Measurements from ENCODE around the gene EVI2A. TPM values are rescaled to one million over a fixed set of nuclear protein-coding genes. Genes with fewer than 3 reads are reported as not detected.
"Not testable (repeated sequence)": the region's sequence is repeated elsewhere in the genome, so short reads cannot be mapped to it uniquely, and the experiment has no call there.

The EVI2A gene
- total RNA-seq, 1 experiment from 2014 or later: 8.1 TPM

- in situ Hi-C loops (cut with HindIII; ENCODE audit: low pct_unique_long_range_greater_than_20kb, low sequenced_read_pairs): no loop called here
- DNase-seq (ENCODE audit: low read depth, low spot score): no peak
Measured at GRCh38 chr17:31318298-31318801, 3.1 kb downstream of the EVI2A start.

DNA sequence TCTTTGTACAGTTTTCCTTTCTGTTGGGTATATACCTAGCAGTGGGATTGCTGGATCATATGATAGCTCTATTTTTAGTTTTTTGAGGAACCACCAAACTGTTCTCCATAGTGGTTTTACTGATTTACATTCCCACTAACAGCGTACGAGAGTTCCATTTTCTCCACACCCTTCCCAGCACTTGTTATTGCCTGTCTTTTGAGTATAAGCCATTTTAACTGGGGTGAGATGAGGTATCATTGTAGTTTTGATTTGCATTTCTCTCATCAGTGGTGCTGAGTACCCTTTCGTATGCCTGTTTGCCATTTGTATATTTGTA, 6.7 kb downstream of the EVI2A start:
- in situ Hi-C loops (cut with HindIII; ENCODE audit: low pct_unique_long_range_greater_than_20kb, low sequenced_read_pairs): no loop called here
- DNase-seq (ENCODE audit: low read depth, low spot score): no peak

DNA sequence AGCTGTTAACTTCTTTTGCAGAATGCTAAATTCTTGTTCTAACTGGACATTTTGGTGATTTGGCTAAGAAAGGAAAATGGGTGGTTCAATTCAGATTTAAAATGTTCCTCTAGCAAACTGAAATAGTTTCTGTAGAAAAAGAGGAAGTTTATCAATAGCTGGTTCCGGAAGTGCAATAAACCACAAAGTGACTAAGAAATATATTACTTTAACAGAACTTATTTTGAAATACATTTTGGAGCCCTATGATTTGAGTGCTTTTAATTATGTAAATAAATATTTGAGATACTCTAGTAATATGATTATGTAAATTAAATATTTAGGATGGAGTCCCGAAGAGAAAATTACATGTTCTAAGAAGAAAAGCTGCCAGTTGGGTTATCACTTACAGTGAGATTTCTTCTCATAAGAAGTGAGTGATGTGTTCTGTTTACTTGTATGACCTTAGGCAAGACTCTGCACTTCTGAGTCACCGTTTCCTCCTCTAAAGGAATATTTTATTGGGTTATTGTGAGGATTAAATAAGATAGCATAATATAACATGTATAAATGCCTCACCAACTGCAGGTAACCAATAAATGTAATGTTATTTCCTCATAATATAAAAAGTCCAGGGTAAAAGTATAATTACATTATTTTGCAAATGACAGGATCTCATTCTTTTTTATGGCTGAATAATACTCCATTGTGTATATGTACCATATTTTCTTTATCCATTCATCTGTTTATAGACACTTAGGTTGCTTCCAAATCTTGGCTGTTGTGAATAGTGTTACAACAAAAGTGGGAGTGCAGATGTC, 7.2 kb downstream of the EVI2A start, which contains the start of gene EVI2B:
TSS of gene EVI2B (minus strand) at position 73 of the 800 bp plus-strand sequence. CDS start 8,445 bp downstream, outside the sequence.
- DNase-seq (ENCODE audit: low read depth, low spot score): no peak
- in situ Hi-C loops (cut with HindIII; ENCODE audit: low pct_unique_long_range_greater_than_20kb, low sequenced_read_pairs): no loop called here

DNA sequence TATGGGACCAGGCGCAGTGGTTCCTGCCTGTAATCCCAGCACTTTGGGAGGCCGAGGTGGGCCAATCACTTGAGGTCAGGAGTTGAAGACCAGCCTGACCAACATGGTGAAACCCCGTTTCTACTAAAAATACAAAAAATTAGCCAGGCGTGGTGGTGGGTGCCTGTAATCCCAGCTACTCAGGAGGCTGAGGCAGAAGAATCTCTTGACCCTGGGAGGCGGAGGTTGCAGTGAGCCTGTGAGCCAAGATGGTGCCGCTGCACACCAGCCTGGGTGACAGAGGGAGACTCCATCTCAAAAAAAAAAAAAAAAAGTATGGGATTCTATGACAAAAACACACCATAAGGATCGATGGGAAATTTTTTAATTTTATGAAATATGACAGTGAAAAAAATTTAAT, 9.2 kb downstream of the EVI2A start:
- in situ Hi-C loops (cut with HindIII; ENCODE audit: low pct_unique_long_range_greater_than_20kb, low sequenced_read_pairs); DNase-seq (ENCODE audit: low read depth, low spot score): not testable (repeated sequence)

DNA sequence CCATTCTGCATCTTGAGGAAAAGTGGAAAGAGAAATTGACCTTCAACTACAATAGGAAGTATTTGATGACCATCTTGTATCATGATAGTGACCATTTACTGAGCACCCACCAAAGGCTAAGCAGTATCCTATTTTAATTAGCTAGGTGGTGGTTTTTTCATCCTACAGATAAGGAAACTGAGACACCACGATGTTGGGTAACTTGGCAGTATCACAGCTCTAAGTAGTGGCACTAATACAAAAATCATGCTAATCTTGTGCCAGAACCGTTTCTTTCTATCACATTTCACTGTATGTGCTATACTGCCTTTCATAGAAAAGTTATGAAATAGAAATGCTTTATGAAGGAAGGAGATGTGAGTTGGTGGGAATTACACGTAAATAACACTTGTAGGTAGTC, 9.9 kb downstream of the EVI2A start:
- no peak for DNase-seq (ENCODE audit: low read depth, low spot score)
- in situ Hi-C loops (cut with HindIII; ENCODE audit: low pct_unique_long_range_greater_than_20kb, low sequenced_read_pairs): no loop called here

- in situ Hi-C loops (cut with HindIII; ENCODE audit: low pct_unique_long_range_greater_than_20kb, low sequenced_read_pairs): no loop called here
- no peak for DNase-seq (ENCODE audit: low read depth, low spot score)
Measured at GRCh38 chr17:31310886-31311285, 10.5 kb downstream of the EVI2A start.

GRCh38 chr17:31310260-31310659, 11.2 kb downstream of the EVI2A start:
- no peak for DNase-seq (ENCODE audit: low read depth, low spot score)
- in situ Hi-C loops (cut with HindIII; ENCODE audit: low pct_unique_long_range_greater_than_20kb, low sequenced_read_pairs): no loop called here

DNA sequence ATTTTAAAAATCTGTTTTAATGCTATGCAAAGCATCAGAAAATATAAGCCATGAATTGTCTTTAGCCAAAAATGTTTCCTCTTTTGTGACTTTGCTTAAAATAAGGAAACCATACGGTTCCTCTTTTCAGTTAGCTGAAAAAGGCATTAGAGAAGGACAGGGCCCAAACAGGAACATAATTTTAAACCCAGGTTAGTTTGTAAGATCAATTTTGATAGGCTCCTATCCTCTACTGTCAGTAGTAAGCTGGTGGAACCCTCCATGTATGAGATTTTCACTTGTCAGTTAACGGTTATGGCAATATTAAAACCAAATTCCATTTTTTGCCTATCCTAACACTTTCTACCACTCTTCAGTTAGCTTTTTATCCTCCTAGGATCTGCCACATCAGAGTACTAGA, 11.9 kb downstream of the EVI2A start:
- DNase-seq (ENCODE audit: low read depth, low spot score): no peak
- in situ Hi-C loops (cut with HindIII; ENCODE audit: low pct_unique_long_range_greater_than_20kb, low sequenced_read_pairs): no loop called here

DNA sequence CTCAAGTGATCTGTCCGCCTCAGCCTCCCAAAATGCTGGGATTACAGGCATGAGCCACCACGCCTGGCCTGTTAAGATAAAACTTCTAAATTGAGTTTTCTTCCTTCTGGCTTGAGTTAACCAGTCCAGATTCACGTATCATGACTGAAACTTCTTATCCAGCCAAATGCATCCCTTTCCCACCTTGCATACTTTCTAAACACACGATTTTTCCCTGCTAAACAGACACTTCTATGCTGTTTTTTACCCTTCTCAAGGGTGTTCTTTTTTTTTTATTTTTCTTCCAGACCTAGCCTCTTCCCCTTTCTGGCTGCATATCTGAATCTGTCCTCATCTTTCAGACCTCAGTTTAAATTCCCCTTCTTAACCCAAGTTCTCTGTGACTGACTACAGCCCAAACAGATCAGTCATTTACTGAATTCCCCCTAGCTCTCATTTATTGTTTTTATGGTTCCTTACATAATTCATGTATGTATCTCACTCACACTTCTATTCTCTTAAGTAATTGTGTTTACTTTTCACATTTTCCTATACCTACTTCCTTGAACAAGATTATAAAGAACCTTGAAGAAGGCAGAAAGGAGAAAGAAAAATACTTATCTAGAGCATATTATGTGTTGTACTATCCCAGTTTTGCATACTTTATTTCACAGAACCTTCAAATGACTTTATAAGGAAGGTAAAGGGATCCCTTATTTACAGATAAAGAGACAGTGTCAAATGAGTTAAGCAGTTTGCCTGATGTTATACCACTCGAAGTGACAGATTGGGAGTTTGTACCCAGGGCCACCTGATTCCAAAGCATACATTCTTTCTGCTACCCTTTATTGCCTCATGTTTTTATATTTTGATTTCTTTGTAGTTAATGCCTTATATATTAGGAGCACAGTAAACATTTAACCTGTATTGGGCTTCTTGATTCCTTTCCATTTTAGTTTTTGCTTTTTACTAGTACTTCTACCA, 12.8 kb downstream of the EVI2A start:
- in situ Hi-C loops (cut with HindIII; ENCODE audit: low pct_unique_long_range_greater_than_20kb, low sequenced_read_pairs): no loop called here
- DNase-seq (ENCODE audit: low read depth, low spot score): no peak

GRCh38 chr17:31307640-31308039, 13.8 kb downstream of the EVI2A start:
- no peak for DNase-seq (ENCODE audit: low read depth, low spot score)
- in situ Hi-C loops (cut with HindIII; ENCODE audit: low pct_unique_long_range_greater_than_20kb, low sequenced_read_pairs): no loop called here

DNA sequence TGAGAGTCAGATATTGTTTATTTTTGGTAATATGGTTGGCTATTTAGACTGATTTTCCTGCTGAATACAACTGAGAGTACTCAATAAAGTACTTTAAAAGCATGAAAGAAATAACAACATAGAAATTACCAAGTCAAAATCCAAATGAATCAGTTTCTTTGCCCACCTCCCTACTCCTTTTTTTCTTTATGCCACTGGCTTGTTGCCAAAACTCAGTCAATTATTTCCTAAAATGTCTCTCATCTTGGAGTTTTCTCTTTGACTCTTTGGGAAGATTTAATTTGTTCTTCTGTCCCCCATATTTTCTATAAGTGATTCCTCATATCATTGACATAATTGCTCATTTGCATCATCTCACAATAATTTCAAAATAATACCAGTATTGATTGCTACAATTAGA, 21.8 kb downstream of the EVI2A start:
- in situ Hi-C loops (cut with HindIII; ENCODE audit: low pct_unique_long_range_greater_than_20kb, low sequenced_read_pairs): no loop called here
- DNase-seq (ENCODE audit: low read depth, low spot score): no peak

DNA sequence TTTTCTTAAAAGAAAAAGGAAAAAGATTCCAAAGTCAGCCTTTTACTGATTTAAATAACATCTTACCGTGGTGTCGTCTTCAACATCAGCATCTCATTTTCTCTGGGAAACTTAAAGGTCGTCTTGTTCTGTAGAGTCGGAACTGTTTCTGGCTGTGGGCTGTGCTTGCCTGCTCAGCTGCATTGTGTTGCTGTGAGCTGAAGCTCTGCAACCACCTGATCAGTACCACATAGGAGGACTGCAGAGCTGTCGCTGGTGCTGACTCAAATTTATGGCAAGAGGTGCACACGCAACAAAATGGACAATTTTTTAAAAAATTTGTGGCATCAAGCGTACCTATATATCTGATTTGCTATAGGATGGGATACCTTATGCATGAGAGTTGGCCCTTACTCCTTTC, 24.3 kb downstream of the EVI2A start, which contains the start of gene OMG:
TSS of gene OMG (minus strand) at position 150 of the 400 bp plus-strand sequence. CDS start 908 bp downstream, outside the sequence.
- in situ Hi-C loops (cut with HindIII; ENCODE audit: low pct_unique_long_range_greater_than_20kb, low sequenced_read_pairs): no loop called here
- peak; percentile 34 for DNase-seq (ENCODE audit: low read depth, low spot score)

- in situ Hi-C loops (cut with HindIII; ENCODE audit: low pct_unique_long_range_greater_than_20kb, low sequenced_read_pairs): no loop called here
- DNase-seq (ENCODE audit: low read depth, low spot score): peak; percentile 28
Measured at GRCh38 chr17:31296142-31296541, 25.3 kb downstream of the EVI2A start.

DNA sequence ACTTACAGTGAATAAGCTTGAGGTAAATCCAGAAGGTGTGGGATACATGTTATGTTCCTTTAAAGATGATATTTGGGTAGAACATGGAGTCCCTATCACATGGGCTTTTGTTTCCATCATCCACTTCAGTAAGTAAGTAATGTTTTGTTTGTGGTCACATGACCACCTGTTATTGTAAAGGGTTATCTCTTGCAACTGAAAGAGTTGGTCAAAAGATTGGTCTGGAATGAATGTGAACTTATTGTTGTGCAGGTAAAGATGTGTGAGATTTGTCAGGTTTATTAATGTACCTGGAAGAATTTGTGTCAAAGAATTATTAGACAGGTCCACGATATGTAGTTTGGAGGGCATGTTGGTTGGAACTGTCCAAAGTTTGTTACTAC, 25.9 kb downstream of the EVI2A start:
- DNase-seq (ENCODE audit: low read depth, low spot score): no peak
- in situ Hi-C loops (cut with HindIII; ENCODE audit: low pct_unique_long_range_greater_than_20kb, low sequenced_read_pairs): no loop called here

DNA sequence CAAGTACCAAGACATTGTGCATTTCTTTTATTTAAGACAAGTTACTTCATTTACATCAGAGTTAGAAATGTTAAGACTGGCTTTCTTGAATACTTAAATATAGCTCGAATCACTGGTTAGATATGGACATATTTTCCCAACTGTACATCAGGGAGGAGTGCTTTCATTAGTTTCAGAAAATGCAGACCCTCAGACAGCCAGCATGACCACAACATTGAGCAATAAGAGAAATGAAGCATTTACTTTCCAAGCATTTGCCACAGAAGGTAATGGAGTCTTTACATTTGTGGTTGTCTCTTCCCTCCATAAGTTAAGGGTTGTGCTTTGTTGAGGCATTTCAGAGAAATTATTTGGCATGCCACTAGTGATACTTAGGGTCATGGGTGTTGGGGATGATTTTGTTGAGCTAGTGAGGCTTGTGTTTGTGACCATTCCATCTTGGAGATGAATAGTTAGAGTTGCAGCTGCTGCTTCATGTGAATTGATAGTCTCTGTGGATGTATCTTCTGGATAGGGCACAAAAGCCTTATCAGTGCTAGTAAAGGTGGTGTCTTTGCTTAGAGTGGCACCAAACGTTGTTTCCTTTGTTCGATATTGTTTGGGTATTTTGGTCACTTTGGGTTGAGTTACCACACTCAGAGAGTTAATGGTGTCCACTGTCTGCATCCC, 26.5 kb downstream of the EVI2A start:
- no peak for DNase-seq (ENCODE audit: low read depth, low spot score)
- in situ Hi-C loops (cut with HindIII; ENCODE audit: low pct_unique_long_range_greater_than_20kb, low sequenced_read_pairs): no loop called here

DNA sequence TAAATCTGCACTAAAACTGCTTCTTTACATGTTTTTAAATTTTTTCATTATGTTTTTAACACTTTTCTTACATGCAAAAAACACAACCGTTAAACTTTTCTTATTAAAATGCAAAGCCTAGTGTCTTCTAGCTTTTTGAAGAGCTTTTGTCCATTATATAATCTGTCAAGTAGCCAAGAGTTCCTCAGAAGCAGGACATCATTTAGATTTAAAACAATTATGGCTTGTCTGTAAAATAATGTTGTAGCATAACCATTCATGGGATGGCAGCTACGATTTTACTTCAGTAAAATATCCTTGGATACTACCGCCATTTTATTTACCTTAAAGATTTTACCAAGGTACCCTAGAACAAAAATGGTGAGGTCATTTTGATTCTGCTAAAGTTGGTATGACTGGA, 27.2 kb downstream of the EVI2A start:
- in situ Hi-C loops (cut with HindIII; ENCODE audit: low pct_unique_long_range_greater_than_20kb, low sequenced_read_pairs): no loop called here

DNA sequence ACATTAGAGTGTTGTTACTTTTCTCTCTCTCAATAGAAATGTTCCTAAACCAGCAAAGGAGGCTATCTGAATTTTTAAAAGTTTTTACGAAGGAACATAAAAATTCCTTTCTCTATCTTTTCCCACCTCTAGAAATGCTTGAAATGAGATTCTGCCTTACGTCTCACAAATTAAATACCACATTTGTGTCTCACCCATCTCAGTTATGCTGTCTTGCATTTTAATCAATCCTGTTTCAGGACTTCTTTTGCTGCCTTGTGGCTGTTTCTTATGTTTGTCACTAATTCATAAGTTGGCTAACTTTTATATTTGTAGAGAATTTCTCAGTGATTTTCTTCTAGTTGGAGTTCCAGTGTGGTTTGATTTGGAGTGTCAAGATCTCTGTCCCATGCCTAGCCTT, 27.8 kb downstream of the EVI2A start:
- no peak for DNase-seq (ENCODE audit: low read depth, low spot score)
- in situ Hi-C loops (cut with HindIII; ENCODE audit: low pct_unique_long_range_greater_than_20kb, low sequenced_read_pairs): no loop called here

More for the DNA sequence above, 27.2 kb downstream of the EVI2A start:
- DNase-seq (ENCODE audit: low read depth, low spot score): no peak

DNA sequence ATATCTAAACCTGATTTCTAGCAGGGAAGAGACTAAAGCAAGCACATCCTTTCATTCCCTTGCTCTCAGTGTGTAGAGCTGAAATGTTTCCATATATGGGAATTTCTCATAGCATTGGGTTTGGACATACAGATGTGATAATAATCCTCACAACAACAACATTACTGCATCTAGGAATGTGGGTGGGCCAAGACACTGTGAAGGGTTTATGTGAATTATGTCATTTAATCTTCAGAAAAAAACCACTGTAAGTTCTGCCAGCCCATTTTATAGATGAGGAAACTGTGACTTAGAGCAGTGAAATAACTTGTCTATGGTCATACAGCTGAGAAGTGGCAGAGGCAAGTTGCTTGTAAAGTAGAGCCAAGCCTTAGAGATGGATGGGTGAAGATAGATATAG, 29.6 kb downstream of the EVI2A start:
- in situ Hi-C loops (cut with HindIII; ENCODE audit: low pct_unique_long_range_greater_than_20kb, low sequenced_read_pairs): no loop called here
- DNase-seq (ENCODE audit: low read depth, low spot score): no peak

Data from SK-MEL-5 (cell line).